BJ (cell line): ENCODE results near the gene UBE2D1. TPM values are rescaled to one million over a fixed set of nuclear protein-coding genes. Genes with fewer than 3 reads are reported as not detected.

Experiments
- CTCF ChIA-PET: fragments of 350-600 bp; formaldehyde crosslinking; extraction: SDS; loops from one replicate; lab custom pipeline; 2021; ENCODE audit warnings: antibody characterized with exemption, inconsistent platforms; lab: Yijun Ruan, JAX
- POLR2A ChIA-PET: fragments of 300-600 bp; sonication (Branson Sonifier 250); formaldehyde crosslinking; extraction: SDS; loops from one replicate; lab custom pipeline; 2021; ENCODE audit warnings: antibody characterized with exemption; lab: Charles Lee
- DNase-seq: peaks from one replicate; pipeline ENCODE4 v3.0.0-alpha.2; 2011; ENCODE audit warnings: low read depth
- H3K27me3 ChIP-seq: 2 replicates; pipeline ENCODE4 v1.6.0; 2011; ENCODE audit warnings: low read length; ENCODE audit not compliant: control insufficient read depth, insufficient read depth
- H3K36me3 ChIP-seq: 2 replicates; pipeline ENCODE4 v1.5.1; 2011; ENCODE audit warnings: low read length; ENCODE audit not compliant: control insufficient read depth, insufficient read depth
- H3K4me3 ChIP-seq: 2 replicates; pipeline ENCODE4 v1.5.1; 2011; ENCODE audit warnings: low read depth, mild to moderate bottlenecking, control low read depth, low read length
- polyA plus RNA-seq: library from polyadenylated mRNA; depleted of rRNA; stranded (reverse); fragments of >200 nt; gene quantifications from 2 replicates; pipeline ENCODE4 v1.2.3, GENCODE V29; 2011
- TF ChIP-seq, protein P1 (sequence below): IDR thresholded peaks from 2 replicates; pipeline ENCODE4 v1.5.1; 2011; ENCODE audit warnings: low read depth, mild to moderate bottlenecking, control low read depth, inconsistent platforms, low read length, moderate library complexity; ENCODE audit not compliant: insufficient read depth

UBE2D1 gene
- polyA plus RNA-seq, 1 experiment: 7.7 TPM

DNA sequence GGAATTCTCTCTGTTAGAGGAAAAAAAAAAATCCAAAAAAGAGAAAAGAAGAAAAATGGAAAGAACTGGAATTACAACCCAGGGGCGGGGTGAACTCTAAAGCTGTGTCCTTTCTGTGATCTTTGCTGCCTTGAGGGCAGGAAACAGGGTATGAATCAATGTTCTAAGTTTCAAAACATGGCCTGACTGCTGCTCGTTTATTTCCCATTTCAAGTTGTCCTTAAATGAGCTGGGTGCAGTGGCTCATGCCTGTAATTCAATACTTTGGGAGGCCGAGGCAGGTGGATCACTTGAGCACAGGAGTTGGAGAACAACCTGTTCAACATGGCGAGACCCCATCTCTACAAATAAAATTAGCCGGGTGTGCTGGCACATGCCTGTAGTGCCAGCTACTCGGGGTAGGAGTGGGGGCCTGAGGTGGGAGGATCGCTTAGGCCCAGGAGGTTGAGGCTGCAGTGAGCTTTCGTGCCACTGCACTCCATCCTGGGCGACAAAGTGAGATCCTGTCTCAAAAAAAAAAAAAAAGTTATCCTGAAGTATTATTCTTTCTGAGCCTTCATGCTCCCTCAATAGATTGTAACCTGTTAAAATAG lies 25.7 kb downstream of the UBE2D1 start:
- TF ChIP-seq, protein P1, sequence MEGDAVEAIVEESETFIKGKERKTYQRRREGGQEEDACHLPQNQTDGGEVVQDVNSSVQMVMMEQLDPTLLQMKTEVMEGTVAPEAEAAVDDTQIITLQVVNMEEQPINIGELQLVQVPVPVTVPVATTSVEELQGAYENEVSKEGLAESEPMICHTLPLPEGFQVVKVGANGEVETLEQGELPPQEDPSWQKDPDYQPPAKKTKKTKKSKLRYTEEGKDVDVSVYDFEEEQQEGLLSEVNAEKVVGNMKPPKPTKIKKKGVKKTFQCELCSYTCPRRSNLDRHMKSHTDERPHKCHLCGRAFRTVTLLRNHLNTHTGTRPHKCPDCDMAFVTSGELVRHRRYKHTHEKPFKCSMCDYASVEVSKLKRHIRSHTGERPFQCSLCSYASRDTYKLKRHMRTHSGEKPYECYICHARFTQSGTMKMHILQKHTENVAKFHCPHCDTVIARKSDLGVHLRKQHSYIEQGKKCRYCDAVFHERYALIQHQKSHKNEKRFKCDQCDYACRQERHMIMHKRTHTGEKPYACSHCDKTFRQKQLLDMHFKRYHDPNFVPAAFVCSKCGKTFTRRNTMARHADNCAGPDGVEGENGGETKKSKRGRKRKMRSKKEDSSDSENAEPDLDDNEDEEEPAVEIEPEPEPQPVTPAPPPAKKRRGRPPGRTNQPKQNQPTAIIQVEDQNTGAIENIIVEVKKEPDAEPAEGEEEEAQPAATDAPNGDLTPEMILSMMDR: no peak
- no peak overlapping the region for H3K4me3 ChIP-seq
- DNase-seq: no peak
- ChIA-PET POLR2A (no interaction called here), CTCF (interaction anchor here (0.6 to 1.6 kb wide), 3 partner anchors 13 to 964 kb away, joined by 3 to 6 read pairs (median 3); no protein-coding TSS in a partner anchor)
- no peaks in the 10 kb centered on the region for H3K36me3 ChIP-seq
- no peaks in the 10 kb centered on the region for H3K27me3 ChIP-seq

- no peaks in the 10 kb centered on the region for H3K36me3 ChIP-seq
- H3K27me3 ChIP-seq: no peaks in the 10 kb centered on the region
- ChIA-PET POLR2A (no interaction called here), CTCF (interaction anchor here (1.6 kb wide), 1 partner anchor 12 kb away, joined by 6 read pairs; no protein-coding TSS in a partner anchor)
- TF ChIP-seq, protein P1: no peak
- DNase-seq: no peak
- H3K4me3 ChIP-seq: no peak overlapping the region
Observed at GRCh38 chr10:58361353-58361752, 26.5 kb downstream of the UBE2D1 start.

DNA sequence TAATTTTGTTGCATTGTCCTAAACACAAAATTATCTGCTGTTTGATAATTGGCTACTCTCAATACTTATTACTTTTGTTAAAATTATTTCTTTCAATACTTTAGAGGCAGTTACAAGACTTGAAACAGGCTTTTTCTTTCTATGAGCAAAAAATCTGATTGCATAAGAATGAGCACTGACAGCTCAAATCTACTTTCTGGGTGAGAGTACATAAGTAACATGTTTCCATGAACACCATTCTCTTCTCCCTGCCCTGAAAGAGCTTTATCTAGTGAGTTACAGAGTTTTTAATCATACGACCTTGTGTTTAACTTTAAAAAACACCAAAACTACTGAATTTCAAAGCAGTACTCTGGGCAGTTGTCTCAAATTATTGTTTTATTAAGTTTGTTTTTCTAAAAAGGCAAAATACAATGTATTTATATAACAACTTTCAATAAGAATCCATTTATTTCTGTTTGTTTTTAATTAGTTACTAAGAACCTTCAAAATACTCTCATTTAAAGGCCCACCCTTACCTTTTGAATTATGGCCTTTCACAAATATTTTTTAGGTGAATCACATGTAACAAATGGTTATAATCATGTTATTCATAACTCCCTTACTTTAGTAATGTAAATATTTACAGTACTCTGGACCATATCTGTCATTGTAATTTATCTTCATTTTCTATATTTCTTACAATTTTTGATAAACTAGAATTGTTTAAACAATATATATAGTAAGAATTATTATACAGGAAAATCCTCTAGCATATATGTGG lies 27.4 kb downstream of the UBE2D1 start:
- Histone ChIP-seq H3K4me3 (no peak overlapping the region), H3K36me3 (no peaks in the 10 kb centered on the region), H3K27me3 (no peaks in the 10 kb centered on the region)
- TF ChIP-seq, protein P1: no peak
- CTCF ChIA-PET: no interaction called here
- no peak for DNase-seq
- POLR2A ChIA-PET: no interaction called here

DNA sequence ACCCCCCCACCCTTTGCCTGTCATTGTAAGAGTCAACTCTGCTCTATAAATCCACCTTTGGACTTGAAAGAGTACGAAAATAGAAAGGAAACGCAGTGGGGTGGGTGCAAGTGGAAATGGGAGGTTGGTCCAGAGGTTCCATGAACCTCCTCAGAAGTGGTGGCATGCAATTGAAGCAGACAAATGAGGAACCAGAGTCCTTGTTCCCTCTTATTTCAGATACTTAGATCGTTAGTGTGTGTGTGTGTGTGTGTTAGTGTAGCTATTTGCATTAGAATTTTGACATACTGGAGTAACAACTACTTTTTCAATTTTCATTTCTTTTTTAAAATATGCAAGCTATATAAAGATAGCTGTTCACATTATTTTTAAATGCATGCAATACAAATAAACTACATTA lies 32.3 kb downstream of the UBE2D1 start:
- TF ChIP-seq, protein P1: no peak
- POLR2A ChIA-PET: no interaction called here
- CTCF ChIA-PET: interaction anchor here (1.2 kb wide), 1 partner anchor 18 kb away, joined by 7 read pairs; the partner anchor contains the start of gene TFAM

GRCh38 chr10:58371473-58371872 lies 36.7 kb downstream of the UBE2D1 start:
- TF ChIP-seq, protein P1: no peak
- DNase-seq: no peak
- Histone ChIP-seq H3K27me3 (no peaks in the 10 kb centered on the region), H3K4me3 (no peak overlapping the region), H3K36me3 (no peaks in the 10 kb centered on the region)
- CTCF ChIA-PET: interaction anchor here (2.2 kb wide), 1 partner anchor 13 kb away, joined by 6 read pairs; no protein-coding TSS in a partner anchor
- POLR2A ChIA-PET: no interaction called here

More for the DNA sequence above, 32.3 kb downstream of the UBE2D1 start:
- DNase-seq: no peak
- Histone ChIP-seq H3K27me3 (no peaks in the 10 kb centered on the region), H3K4me3 (no peak overlapping the region), H3K36me3 (no peaks in the 10 kb centered on the region)
